BJ (cell line): Measurements from ENCODE around the gene SCAI. TPM values are rescaled to one million over a fixed set of nuclear protein-coding genes. Genes with fewer than 3 reads are reported as not detected.
A peak's percentile ranks its signal among the peaks of the same experiment; 100 is the strongest.
"Not testable (repeated sequence)": the region's sequence is repeated elsewhere in the genome, so short reads cannot be mapped to it uniquely, and the experiment has no call there.

Experiments
- CTCF ChIA-PET: fragments of 350-600 bp; formaldehyde crosslinking; extraction: SDS; loops from one replicate; lab custom pipeline; 2021; ENCODE audit warnings: antibody characterized with exemption, inconsistent platforms; lab: Yijun Ruan, JAX
- POLR2A ChIA-PET: fragments of 300-600 bp; sonication (Branson Sonifier 250); formaldehyde crosslinking; extraction: SDS; loops from one replicate; lab custom pipeline; 2021; ENCODE audit warnings: antibody characterized with exemption; lab: Charles Lee
- DNase-seq: peaks from one replicate; pipeline ENCODE4 v3.0.0-alpha.2; 2011; ENCODE audit warnings: low read depth
- H3K27me3 ChIP-seq: 2 replicates; pipeline ENCODE4 v1.6.0; 2011; ENCODE audit warnings: low read length; ENCODE audit not compliant: control insufficient read depth, insufficient read depth
- H3K36me3 ChIP-seq: 2 replicates; pipeline ENCODE4 v1.5.1; 2011; ENCODE audit warnings: low read length; ENCODE audit not compliant: control insufficient read depth, insufficient read depth
- H3K4me3 ChIP-seq: 2 replicates; pipeline ENCODE4 v1.5.1; 2011; ENCODE audit warnings: low read depth, mild to moderate bottlenecking, control low read depth, low read length
- CTCF ChIP-seq: IDR thresholded peaks from 2 replicates; pipeline ENCODE4 v1.5.1; 2011; ENCODE audit warnings: low read depth, mild to moderate bottlenecking, control low read depth, inconsistent platforms, low read length, moderate library complexity; ENCODE audit not compliant: insufficient read depth
- polyA plus RNA-seq: library from polyadenylated mRNA; depleted of rRNA; stranded (reverse); fragments of >200 nt; gene quantifications from 2 replicates; pipeline ENCODE4 v1.2.3, GENCODE V29; 2011

SCAI gene
- polyA plus RNA-seq, 1 experiment: 2.0 TPM

DNA sequence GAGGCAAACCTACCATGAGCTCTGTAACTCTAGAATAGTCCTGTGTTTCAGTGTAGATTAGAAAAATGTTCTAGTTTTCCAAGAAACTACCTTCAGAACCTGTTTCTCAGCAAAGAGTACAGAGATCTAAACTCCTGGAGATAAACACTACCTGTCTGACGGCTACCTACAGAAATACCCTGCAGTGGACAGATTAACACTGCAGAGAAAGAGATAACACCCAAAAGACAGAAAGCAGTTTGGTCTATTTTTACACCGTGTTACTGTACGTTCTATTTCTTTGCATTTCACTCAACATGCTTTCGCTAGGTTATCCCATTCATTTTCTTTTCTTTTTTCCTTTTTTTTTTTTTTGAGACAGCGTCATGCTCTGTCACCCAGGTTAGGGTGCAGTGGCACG, 11.6 kb downstream of the SCAI start:
- ChIA-PET CTCF (interaction anchor here (1.1 kb wide), 1 partner anchor 12 kb away, joined by 4 read pairs; the partner anchor contains the start of gene SCAI), POLR2A (no interaction called here)
- Histone ChIP-seq H3K4me3 (no peak overlapping the region), H3K27me3 (no peaks in the 10 kb centered on the region), H3K36me3 (no peaks in the 10 kb centered on the region)
- no peak for DNase-seq
- TF ChIP-seq CTCF: no peak

GRCh38 chr9:125126019-125126746, 17.1 kb downstream of the SCAI start:
- ChIA-PET POLR2A (interaction anchor here (0.5 to 0.6 kb wide), 3 partner anchors 12 to 1188 kb away, joined by 3 to 9 read pairs (median 3); no protein-coding TSS in a partner anchor), CTCF (interaction anchor here (0.7 to 1.6 kb wide), 7 partner anchors 9 to 235 kb away, joined by 3 to 5 read pairs (median 4); no protein-coding TSS in a partner anchor)
- H3K27me3 ChIP-seq: no peaks in the 10 kb centered on the region
- H3K36me3 ChIP-seq: no peaks in the 10 kb centered on the region
- no peak overlapping the region for H3K4me3 ChIP-seq
- TF ChIP-seq CTCF: no peak
- peak; percentile 96 for DNase-seq

- Histone ChIP-seq H3K36me3 (no peaks in the 10 kb centered on the region), H3K4me3 (no peak overlapping the region), H3K27me3 (no peaks in the 10 kb centered on the region)
- ChIA-PET POLR2A (interaction anchor here (0.5 to 0.6 kb wide), 2 partner anchors 11 to 1189 kb away, joined by 3 read pairs; no protein-coding TSS in a partner anchor), CTCF (interaction anchor here (0.6 to 1.3 kb wide), 4 partner anchors 8 to 236 kb away, joined by 3 to 5 read pairs (median 4); no protein-coding TSS in a partner anchor)
- no peak for TF ChIP-seq CTCF
- DNase-seq: no peak
Measured at GRCh38 chr9:125125523-125125922, 17.8 kb downstream of the SCAI start.

DNA sequence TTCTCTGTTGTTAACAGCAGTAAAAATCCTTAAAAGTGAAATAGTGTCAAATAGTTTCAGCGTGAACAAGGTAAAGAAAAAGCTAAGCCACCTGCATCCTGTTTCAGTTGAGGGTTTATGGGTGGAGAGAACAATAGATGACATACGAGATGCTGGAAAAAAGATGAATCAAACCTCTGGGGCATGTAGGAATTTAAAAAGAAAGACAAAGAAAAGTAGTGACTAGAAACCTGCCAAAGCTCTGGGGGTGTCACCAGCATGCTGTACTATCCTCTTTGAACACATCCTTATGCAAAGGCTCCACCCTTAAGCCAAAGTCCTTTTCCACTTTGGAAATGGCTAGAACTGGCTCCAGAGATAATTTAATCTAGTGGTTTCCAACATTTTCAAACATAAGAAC, 22.2 kb downstream of the SCAI start:
- ChIA-PET CTCF (no interaction called here), POLR2A (no interaction called here)
- Histone ChIP-seq H3K36me3 (no peaks in the 10 kb centered on the region), H3K27me3 (no peaks in the 10 kb centered on the region), H3K4me3 (no peak overlapping the region)
- TF ChIP-seq CTCF: no peak
- no peak for DNase-seq

DNA sequence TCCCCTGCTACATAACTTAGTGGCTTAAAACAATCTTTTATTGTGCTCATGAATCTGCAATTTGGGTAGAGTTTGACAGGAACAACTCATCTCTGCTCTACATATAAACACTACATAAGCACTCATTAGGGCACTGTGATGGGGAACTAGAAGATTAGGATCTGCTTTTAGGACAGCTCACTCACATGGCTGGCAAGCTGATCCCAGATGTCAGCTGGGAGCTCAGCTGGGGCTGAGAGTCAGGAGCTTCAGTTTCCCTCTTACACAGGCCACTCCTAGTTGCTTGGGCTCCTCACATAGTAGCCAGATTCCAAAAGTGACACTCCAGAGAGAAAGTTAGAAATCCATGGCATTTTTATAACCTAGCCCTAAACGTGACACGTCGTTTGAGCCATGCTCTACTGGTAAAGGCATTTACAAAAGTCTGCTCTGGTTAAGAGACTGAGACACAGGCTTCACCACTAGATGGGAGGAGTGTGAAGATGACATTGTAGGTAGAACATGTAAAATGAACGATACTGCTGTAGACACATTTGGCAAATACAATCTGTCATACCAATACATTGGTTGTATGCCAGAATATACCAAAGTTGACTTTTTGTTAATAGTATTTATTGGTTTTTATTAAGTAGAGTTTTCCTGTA, 23.6 kb downstream of the SCAI start:
- H3K36me3 ChIP-seq: no peaks in the 10 kb centered on the region
- POLR2A ChIA-PET: no interaction called here
- no peak overlapping the region for H3K4me3 ChIP-seq
- CTCF ChIA-PET: interaction anchor here (0.6 kb wide), 1 partner anchor 10 kb away, joined by 4 read pairs; no protein-coding TSS in a partner anchor
- DNase-seq: peak; percentile 67
- TF ChIP-seq CTCF: peak; percentile 31
- no peaks in the 10 kb centered on the region for H3K27me3 ChIP-seq

DNA sequence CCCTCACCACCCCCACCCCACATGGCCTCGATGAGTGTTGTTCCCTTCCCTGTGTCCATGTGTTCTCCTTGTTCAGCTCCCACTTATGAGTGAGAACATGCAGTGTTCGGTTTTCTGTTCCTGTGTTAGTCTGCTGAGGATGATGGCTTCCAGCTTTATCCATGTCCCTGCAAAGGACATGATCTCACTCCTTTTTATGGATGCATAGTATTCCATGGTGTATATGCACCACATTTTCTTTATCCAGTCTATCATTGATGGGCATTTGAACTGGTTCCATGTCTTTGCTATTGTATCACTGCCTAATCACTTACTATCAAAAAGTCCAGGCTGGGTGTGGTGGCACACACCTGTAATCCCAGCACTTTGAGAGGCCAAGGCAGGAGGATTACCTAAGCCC, 24.6 kb downstream of the SCAI start:
- POLR2A ChIA-PET, DNase-seq, H3K36me3 ChIP-seq, H3K27me3 ChIP-seq, H3K4me3 ChIP-seq: not testable (repeated sequence)
- CTCF ChIA-PET: interaction anchor here (0.7 kb wide), 1 partner anchor 25 kb away, joined by 3 read pairs; no protein-coding TSS in a partner anchor

DNA sequence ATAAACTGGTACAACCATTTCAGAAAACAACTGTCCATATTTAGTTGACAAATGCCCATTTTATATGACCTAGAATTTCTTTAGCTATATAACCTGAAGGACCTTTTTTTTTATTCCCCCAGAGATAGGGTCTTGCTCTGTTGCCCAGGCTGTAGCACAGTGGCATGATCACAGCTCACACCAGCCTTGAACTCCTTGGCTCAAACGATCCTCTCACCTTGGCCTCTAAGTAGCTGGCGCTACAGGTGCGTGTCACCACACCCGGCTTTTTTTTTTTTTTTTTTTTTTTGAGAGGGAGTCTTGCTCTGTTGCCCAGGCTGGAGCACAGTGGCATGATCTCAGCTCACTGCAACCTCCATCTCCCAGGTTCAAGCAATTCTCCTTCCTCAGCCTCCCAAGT, 28.8 kb downstream of the SCAI start:
- CTCF ChIA-PET: interaction anchor here (1.1 kb wide), 1 partner anchor 12 kb away, joined by 5 read pairs; no protein-coding TSS in a partner anchor
- not testable (repeated sequence) for H3K4me3 ChIP-seq, H3K27me3 ChIP-seq, H3K36me3 ChIP-seq, DNase-seq
- POLR2A ChIA-PET: interaction anchor here (0.7 kb wide), 1 partner anchor 11 kb away, joined by 3 read pairs; no protein-coding TSS in a partner anchor
